IMR-90 (cell line): ENCODE measurements around the gene SENP2. TPM values are rescaled to one million over a fixed set of nuclear protein-coding genes. Genes with fewer than 3 reads are reported as not detected.

Source experiments
- ATAC-seq: fragments of 200-7000 bp; cut with Tn5 transposase; 2 replicates; pipeline ENCODE4 v1.9.1; 2020; ENCODE audit warnings: low read depth, mild to moderate bottlenecking, moderate library complexity
- BruUV-seq: library from RNA; stranded (reverse); fragments of 400-500 nt; replicated peaks from 2 replicates; lab custom pipeline; 2021; lab: Mats Ljungman, UMichigan
- CTCF ChIA-PET: fragments of 300-600 bp; formaldehyde crosslinking; extraction: SDS; loops from one replicate; lab custom pipeline; 2021; ENCODE audit warnings: antibody characterized with exemption; lab: Yijun Ruan, JAX
- POLR2A ChIA-PET: fragments of 300-600 bp; sonication (Branson Sonifier 250); formaldehyde crosslinking; loops from one replicate; lab custom pipeline; 2022; ENCODE audit warnings: antibody characterized with exemption; ENCODE audit not compliant: unreplicated experiment; lab: Charles Lee
- DNase-seq: peaks from one replicate; pipeline ENCODE4 v3.0.0; 2013
- H2AFZ ChIP-seq: replicated peaks from 2 replicates; pipeline ENCODE3; 2013; ENCODE audit warnings: low read length, mild to moderate bottlenecking; ENCODE audit not compliant: poor library complexity
- H2AK5ac ChIP-seq: 2 replicates; pipeline ENCODE4 v1.6.1; 2013; ENCODE audit warnings: low read depth, low read length, inconsistent platforms
- H2AK9ac ChIP-seq: replicated peaks from 2 replicates; pipeline ENCODE3; 2013; ENCODE audit warnings: mild to moderate bottlenecking, low read depth, low read length, moderate library complexity; ENCODE audit not compliant: poor library complexity
- H2BK120ac ChIP-seq: 2 replicates; pipeline ENCODE4 v1.6.1; 2013; ENCODE audit warnings: low read depth, low read length, inconsistent platforms
- H2BK15ac ChIP-seq: 3 replicates; pipeline ENCODE4 v1.6.1; 2013; ENCODE audit warnings: low read depth, low read length, inconsistent platforms
- H2BK20ac ChIP-seq: 2 replicates; pipeline ENCODE4 v1.6.1; 2013; ENCODE audit warnings: low read depth, mild to moderate bottlenecking, inconsistent platforms, low read length, moderate library complexity
- H2BK5ac ChIP-seq: 2 replicates; pipeline ENCODE4 v1.6.1; 2013; ENCODE audit warnings: mild to moderate bottlenecking, low read depth, low read length, inconsistent platforms; ENCODE audit not compliant: poor library complexity, severe bottlenecking
- H3K14ac ChIP-seq: replicated peaks from 2 replicates; pipeline ENCODE4 v1.6.1; 2013; ENCODE audit warnings: low read depth, low read length, inconsistent platforms
- H3K18ac ChIP-seq: 2 replicates; pipeline ENCODE4 v1.6.1; 2013; ENCODE audit warnings: low read depth, low read length, control low read depth
- H3K23ac ChIP-seq: 2 replicates; pipeline ENCODE4 v1.6.1; 2013; ENCODE audit warnings: low read depth, low read length, inconsistent platforms
- H3K27ac ChIP-seq: 2 replicates; pipeline ENCODE4 v1.5.1; 2013; ENCODE audit warnings: mild to moderate bottlenecking, control low read depth, low read length; ENCODE audit not compliant: insufficient read depth
- H3K27me3 ChIP-seq: 2 replicates; pipeline ENCODE4 v1.6.1; 2013; ENCODE audit warnings: low read length; ENCODE audit not compliant: control insufficient read depth, insufficient read depth
- H3K36me3 ChIP-seq: 2 replicates; pipeline ENCODE4 v1.6.1; 2013; ENCODE audit warnings: low read length, mixed read lengths; ENCODE audit not compliant: control insufficient read depth, insufficient read depth
- H3K4ac ChIP-seq: 2 replicates; pipeline ENCODE4 v1.6.1; 2013; ENCODE audit warnings: low read depth, low read length, inconsistent platforms
- H3K4me1 ChIP-seq: 2 replicates; pipeline ENCODE4 v1.6.1; 2013; ENCODE audit warnings: low read length, mixed read lengths; ENCODE audit not compliant: control insufficient read depth, insufficient read depth
- H3K4me2 ChIP-seq: 2 replicates; pipeline ENCODE4 v1.6.1; 2013; ENCODE audit warnings: low read depth, mild to moderate bottlenecking, control low read depth, low read length, moderate library complexity
- H3K4me3 ChIP-seq: 2 replicates; pipeline ENCODE4 v1.5.1; 2013; ENCODE audit warnings: low read depth, mild to moderate bottlenecking, control low read depth, low read length, moderate library complexity; ENCODE audit not compliant: insufficient read depth
- H3K56ac ChIP-seq: 2 replicates; pipeline ENCODE4 v1.6.1; 2013; ENCODE audit warnings: low read length, inconsistent platforms; ENCODE audit not compliant: insufficient read depth; ENCODE audit errors: extremely low read depth
- H3K79me1 ChIP-seq, 2 experiments: 2 replicates each; pipeline ENCODE4 v1.6.1; 2013; ENCODE audit warnings: low read length in 2 of 2, inconsistent platforms in 1 of 2, low read depth in 1 of 2
- H3K9ac ChIP-seq: 2 replicates; pipeline ENCODE4 v1.6.1; 2013; ENCODE audit warnings: low read depth, low read length, control low read depth
- H3K9me1 ChIP-seq: 2 replicates; pipeline ENCODE4 v1.6.1; 2013; ENCODE audit warnings: low read length, inconsistent platforms; ENCODE audit not compliant: insufficient read depth
- H3K9me3 ChIP-seq: 2 replicates; pipeline ENCODE4 v1.6.1; 2013; ENCODE audit warnings: low read length; ENCODE audit not compliant: control insufficient read depth, insufficient read depth
- H4K20me1 ChIP-seq: 2 replicates; pipeline ENCODE4 v1.6.1; 2013; ENCODE audit warnings: low read length, inconsistent platforms; ENCODE audit not compliant: insufficient read depth
- H4K5ac ChIP-seq: 2 replicates; pipeline ENCODE4 v1.6.1; 2013; ENCODE audit warnings: mild to moderate bottlenecking, low read depth, low read length, control low read depth
- H4K8ac ChIP-seq, 2 experiments: 2 replicates each; pipeline ENCODE4 v1.6.1; 2013; ENCODE audit warnings: low read depth in 2 of 2, low read length in 2 of 2, control low read depth in 1 of 2, inconsistent platforms in 1 of 2
- H4K91ac ChIP-seq: 2 replicates; pipeline ENCODE4 v1.6.1; 2013; ENCODE audit warnings: low read depth, low read length, inconsistent platforms; ENCODE audit not compliant: insufficient read depth
- CHD1 ChIP-seq: IDR thresholded peaks from 2 replicates; pipeline ENCODE4 v1.6.1; 2012; ENCODE audit warnings: low read depth, low read length, improper control_type of control experiment
- MAFK ChIP-seq: IDR thresholded peaks from 2 replicates; pipeline ENCODE4 v1.6.1; 2012; ENCODE audit warnings: low read depth, low read length, improper control_type of control experiment
- MXI1 ChIP-seq: IDR thresholded peaks from 2 replicates; pipeline ENCODE4 v1.6.1; 2012; ENCODE audit warnings: low read depth, mild to moderate bottlenecking, low read length, moderate library complexity, borderline replicate concordance
- POLR2A ChIP-seq: IDR thresholded peaks from 2 replicates; pipeline ENCODE4 v1.6.1; 2012; ENCODE audit warnings: mild to moderate bottlenecking, low read depth, low read length
- RFX5 ChIP-seq: IDR thresholded peaks from 2 replicates; pipeline ENCODE4 v1.8.0; 2012; ENCODE audit warnings: low read depth, mild to moderate bottlenecking, low read length, moderate library complexity
- WGBS, 2 experiments: methylation state at CpG; one replicate each; pipeline versions ENCODE4 v1.1.5 to v1.1.7; 2013; ENCODE audit warnings: missing lambda C conversion rate in 2 of 2; ENCODE audit not compliant: insufficient read length in 1 of 2; ENCODE audit errors: extremely low coverage in 2 of 2; 5-methylcytosine and 5-hydroxymethylcytosine counted together
- dilution Hi-C: fragments of 300-500 bp; cut with HindIII; formaldehyde crosslinking; loops from one replicate; pipeline ENCODE4 v1.14.3; 2018; ENCODE audit warnings: low sequenced_read_pairs; ENCODE audit not compliant: unreplicated experiment
- in situ Hi-C: fragments of 300-500 bp; cut with MboI; formaldehyde crosslinking; loops from 3 replicates; pipeline ENCODE4 v1.14.3; 2019; ENCODE audit warnings: low sequenced_read_pairs, inconsistent platforms, mixed read lengths
- intact Hi-C: fragments of 100-400 bp; cut with micrococcal nuclease; formaldehyde crosslinking; loops from 2 replicates; pipeline ENCODE4 v1.10.0; 2022
- polyA plus RNA-seq, 3 experiments: library from polyadenylated mRNA; depleted of rRNA; stranded (reverse); fragments of >200 nt; gene quantifications; 2 replicates each; pipeline ENCODE4 v1.2.3, GENCODE V29; 2012; ENCODE audit warnings: low replicate concordance in 1 of 3
- total RNA-seq: library from RNA; depleted of rRNA; stranded (reverse); fragments of >200 nt; gene quantifications from 2 replicates; pipeline ENCODE4 v1.2.3, GENCODE V29; 2012

SENP2 gene
- total and polyA plus RNA-seq, 2 of the 4 experiments (the other 2 are of a cell fraction): 9.4 to 15.2 TPM

DNA sequence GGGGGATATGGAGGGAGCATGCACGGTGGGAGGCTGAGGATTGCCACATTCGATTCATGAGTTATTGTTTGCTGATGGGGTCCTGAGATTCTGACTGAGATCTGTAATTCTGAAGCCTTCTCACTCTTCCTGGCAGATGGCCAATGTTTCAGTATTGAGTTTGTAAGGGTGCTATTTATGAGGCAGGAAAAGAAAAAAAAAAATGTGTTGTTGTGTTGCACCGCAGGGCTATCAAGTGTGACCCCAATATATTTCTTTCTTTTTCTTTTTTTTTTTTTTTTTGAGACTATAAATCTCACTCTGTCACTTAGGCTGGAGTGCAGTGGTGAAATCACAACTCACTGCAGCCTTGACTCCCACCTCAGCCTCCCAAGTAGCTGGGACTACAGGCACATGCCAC, 3.2 kb upstream of the SENP2 start:
- Histone ChIP-seq H4K20me1 (no peaks in the 10 kb centered on the region), H3K4me2 (no peak overlapping the region), H2AK5ac (no peak overlapping the region), H3K9me1 (0 out of 2 replicates have a peak, but pooled peaks cover 3% of the 10 kb centered on the region), H3K79me1 (peaks cover 0 to 16% of the 10 kb centered on the region in 2 experiments; a peak in 3 of 4 replicates), H3K27me3 (0 out of 2 replicates have a peak, but pooled peaks cover 5% of the 10 kb centered on the region), H3K23ac (no peak overlapping the region), H3K56ac (no peak overlapping the region), H3K27ac (no peak overlapping the region), H2AFZ (peak overlapping the region; percentile 15), H3K9ac (no peak overlapping the region), H4K8ac (no peak overlapping the region), H3K4me1 (no peaks in the 10 kb centered on the region), H3K18ac (no peak overlapping the region), H3K9me3 (no peaks in the 10 kb centered on the region), H4K91ac (no peak overlapping the region), H3K36me3 (no peaks in the 10 kb centered on the region), H3K4me3 (no peak overlapping the region), H2AK9ac (no peak overlapping the region), H3K4ac (no peak overlapping the region), H3K14ac (no peak overlapping the region), H2BK20ac (no peak overlapping the region), H2BK15ac (no peak overlapping the region), H2BK5ac (no peak overlapping the region), H2BK120ac (no peak overlapping the region), H4K5ac (no peak overlapping the region)
- DNase-seq (no peak), ATAC-seq (no peak)
- TF ChIP-seq CHD1: no peak
- TF ChIP-seq MAFK: no peak
- no peak for TF ChIP-seq RFX5
- TF ChIP-seq MXI1: no peak
- TF ChIP-seq POLR2A: no peak
- no CpG with 5 or more reads among the region's 3 CpGs for WGBS, 2 experiments
- POLR2A ChIA-PET: no interaction called here
- dilution Hi-C loops: no loop called here
- in situ Hi-C loops: no loop called here
- no TSS peak for BruUV-seq
- CTCF ChIA-PET: no interaction called here
- intact Hi-C loops: no loop called here
